Measurements from ENCODE around the gene DNER.

The DNER gene

GRCh38 chr2:229612384-229612971, 101.9 kb downstream of the DNER start:
- no peak for DNase-seq (ENCODE audit: low read depth)
- TF ChIP-seq POLR2A (IDR thresholded peaks at IDR 0.05; ENCODE audit: extremely low read depth, insufficient read length), result no peak
- TF ChIP-seq MYC (IDR thresholded peaks at IDR 0.05; ENCODE audit: low read depth, low read length), result no peak
- TF ChIP-seq MAX (IDR thresholded peaks at IDR 0.05; ENCODE audit: low read depth, low read length), result no peak
- TF ChIP-seq CTCF (IDR thresholded peaks at IDR 0.05; ENCODE audit: low read depth, low read length), result no peak
- H3K4me3 ChIP-seq (ENCODE audit: low read depth, low read length), result no peak overlapping the region

- H3K4me3 ChIP-seq (ENCODE audit: low read depth, low read length), result no peak overlapping the region
- DNase-seq (ENCODE audit: low read depth), result no peak
- TF ChIP-seq CTCF (IDR thresholded peaks at IDR 0.05; ENCODE audit: low read depth, low read length) (no peak), MYC (IDR thresholded peaks at IDR 0.05; ENCODE audit: low read depth, low read length) (no peak), POLR2A (IDR thresholded peaks at IDR 0.05; ENCODE audit: extremely low read depth, insufficient read length) (no peak), MAX (IDR thresholded peaks at IDR 0.05; ENCODE audit: low read depth, low read length) (no peak)
Measured at GRCh38 chr2:229611360-229611759, 103.0 kb downstream of the DNER start.

- no peak for DNase-seq (ENCODE audit: low read depth)
Measured at GRCh38 chr2:229610872-229611271, 103.5 kb downstream of the DNER start.

GRCh38 chr2:229610333-229610732, 104.0 kb downstream of the DNER start:
- H3K4me3 ChIP-seq (ENCODE audit: low read depth, low read length), result no peak overlapping the region
- no peak for DNase-seq (ENCODE audit: low read depth)
- TF ChIP-seq CTCF (IDR thresholded peaks at IDR 0.05; ENCODE audit: low read depth, low read length), result no peak
- TF ChIP-seq MAX (IDR thresholded peaks at IDR 0.05; ENCODE audit: low read depth, low read length), result no peak
- no peak for TF ChIP-seq MYC (IDR thresholded peaks at IDR 0.05; ENCODE audit: low read depth, low read length)

More at GRCh38 chr2:229610872-229611271, 103.5 kb downstream of the DNER start:
- no peak overlapping the region for H3K4me3 ChIP-seq (ENCODE audit: low read depth, low read length)
- TF ChIP-seq POLR2A (IDR thresholded peaks at IDR 0.05; ENCODE audit: extremely low read depth, insufficient read length) (no peak), MAX (IDR thresholded peaks at IDR 0.05; ENCODE audit: low read depth, low read length) (no peak), MYC (IDR thresholded peaks at IDR 0.05; ENCODE audit: low read depth, low read length) (no peak), CTCF (IDR thresholded peaks at IDR 0.05; ENCODE audit: low read depth, low read length) (no peak)

- no peak for DNase-seq (ENCODE audit: low read depth)
- TF ChIP-seq MAX (IDR thresholded peaks at IDR 0.05; ENCODE audit: low read depth, low read length), result no peak
- TF ChIP-seq MYC (IDR thresholded peaks at IDR 0.05; ENCODE audit: low read depth, low read length), result no peak
- TF ChIP-seq POLR2A (IDR thresholded peaks at IDR 0.05; ENCODE audit: extremely low read depth, insufficient read length), result no peak
- no peak for TF ChIP-seq CTCF (IDR thresholded peaks at IDR 0.05; ENCODE audit: low read depth, low read length)
- H3K4me3 ChIP-seq (ENCODE audit: low read depth, low read length), result no peak overlapping the region
Measured at GRCh38 chr2:229601936-229602335, 112.4 kb downstream of the DNER start.

All from NB4 (cell line).